GM19351 (cell line): ENCODE measurements around the gene GADL1.
A peak's percentile ranks its signal among the peaks of the same experiment; 100 is the strongest.

Experiments used
- ATAC-seq: cut with Tn5 transposase; IDR thresholded peaks from one replicate; pipeline ENCODE4 v1.9.1; 2021; ENCODE audit warnings: mild to moderate bottlenecking, moderate library complexity; ENCODE audit not compliant: unreplicated experiment

Gene GADL1

DNA sequence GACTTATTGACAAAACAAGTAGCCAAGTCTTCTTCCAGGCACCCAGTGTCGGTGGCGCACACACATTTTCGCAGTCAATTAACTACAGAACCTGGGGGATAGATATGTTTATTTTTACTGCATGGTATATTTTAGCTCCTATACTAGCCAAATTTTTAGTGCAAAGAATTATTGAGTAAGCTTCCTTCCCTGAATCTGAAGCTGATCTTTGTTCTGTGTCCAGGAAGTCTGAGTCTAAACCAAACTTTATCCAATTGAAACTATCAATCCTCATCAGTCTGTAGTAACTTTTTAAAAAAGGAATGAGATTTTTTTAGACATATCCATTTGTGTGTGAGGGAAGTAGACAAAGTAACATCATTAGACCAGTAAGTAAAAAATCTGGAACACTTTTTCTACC, 133.1 kb downstream of the GADL1 start:
- no peak for ATAC-seq

- ATAC-seq, result no peak
These were observed 133.7 kb downstream of the GADL1 start for GRCh38 chr3:30760737-30761136.

GRCh38 chr3:30760040-30760695, 134.3 kb downstream of the GADL1 start:
- ATAC-seq, result no peak

GRCh38 chr3:30756218-30756617, 138.2 kb downstream of the GADL1 start:
- no peak for ATAC-seq

GRCh38 chr3:30754426-30754825, 140.0 kb downstream of the GADL1 start:
- no peak for ATAC-seq

DNA sequence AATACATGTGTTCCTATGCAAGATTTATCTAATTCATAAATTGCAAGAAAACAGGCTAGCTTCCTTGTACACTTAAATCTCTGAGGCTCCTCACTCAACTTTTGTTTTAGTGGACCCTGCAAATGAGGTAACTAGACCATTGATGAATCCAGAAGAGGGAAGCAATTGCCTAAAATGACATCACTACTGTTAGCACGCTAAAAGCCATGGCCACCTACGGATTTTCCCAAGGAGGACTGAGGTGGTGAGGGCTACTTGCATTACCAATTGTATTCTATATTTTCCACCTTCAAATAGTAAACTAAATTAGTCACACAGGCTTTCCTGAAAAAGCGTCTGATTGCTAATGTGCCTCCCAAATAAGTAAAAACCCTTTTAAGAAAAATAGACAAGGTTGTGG, 140.7 kb downstream of the GADL1 start:
- no peak for ATAC-seq

- no peak for ATAC-seq
These were observed 141.5 kb downstream of the GADL1 start for GRCh38 chr3:30752970-30753369.

- no peak for ATAC-seq
These were observed 142.0 kb downstream of the GADL1 start for GRCh38 chr3:30752491-30752890.

- ATAC-seq, result peak; percentile 69
These were observed 142.7 kb downstream of the GADL1 start for GRCh38 chr3:30751610-30752299.

GRCh38 chr3:30750967-30751366, 143.5 kb downstream of the GADL1 start:
- ATAC-seq, result no peak

- ATAC-seq, result no peak
These were observed 145.2 kb downstream of the GADL1 start for GRCh38 chr3:30749230-30749629.

DNA sequence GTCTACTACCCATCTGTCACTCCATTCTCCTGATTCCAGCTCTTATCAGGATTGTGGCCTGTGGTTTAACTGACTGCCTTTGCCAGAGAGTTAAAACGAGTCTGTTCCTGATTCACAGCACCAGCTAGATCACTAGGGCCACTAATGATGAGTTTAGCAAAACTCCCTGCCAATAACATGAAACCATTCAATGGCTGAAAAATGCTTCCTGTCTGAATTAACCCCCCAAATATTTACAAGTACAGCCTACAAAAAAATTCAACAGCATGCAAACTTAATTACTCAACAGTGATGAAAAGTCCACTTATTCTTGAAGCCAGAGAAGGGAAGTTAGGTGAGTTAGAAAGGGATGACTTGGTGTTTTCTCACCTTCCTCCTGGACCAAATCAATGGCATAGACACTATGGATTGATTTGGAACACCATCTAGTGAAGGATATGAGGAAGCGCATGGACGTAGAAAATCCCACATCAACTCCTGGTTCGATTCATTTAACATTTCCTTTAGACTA, 146.6 kb downstream of the GADL1 start:
- no peak for ATAC-seq

GRCh38 chr3:30743641-30744317, 150.7 kb downstream of the GADL1 start:
- no peak for ATAC-seq

DNA sequence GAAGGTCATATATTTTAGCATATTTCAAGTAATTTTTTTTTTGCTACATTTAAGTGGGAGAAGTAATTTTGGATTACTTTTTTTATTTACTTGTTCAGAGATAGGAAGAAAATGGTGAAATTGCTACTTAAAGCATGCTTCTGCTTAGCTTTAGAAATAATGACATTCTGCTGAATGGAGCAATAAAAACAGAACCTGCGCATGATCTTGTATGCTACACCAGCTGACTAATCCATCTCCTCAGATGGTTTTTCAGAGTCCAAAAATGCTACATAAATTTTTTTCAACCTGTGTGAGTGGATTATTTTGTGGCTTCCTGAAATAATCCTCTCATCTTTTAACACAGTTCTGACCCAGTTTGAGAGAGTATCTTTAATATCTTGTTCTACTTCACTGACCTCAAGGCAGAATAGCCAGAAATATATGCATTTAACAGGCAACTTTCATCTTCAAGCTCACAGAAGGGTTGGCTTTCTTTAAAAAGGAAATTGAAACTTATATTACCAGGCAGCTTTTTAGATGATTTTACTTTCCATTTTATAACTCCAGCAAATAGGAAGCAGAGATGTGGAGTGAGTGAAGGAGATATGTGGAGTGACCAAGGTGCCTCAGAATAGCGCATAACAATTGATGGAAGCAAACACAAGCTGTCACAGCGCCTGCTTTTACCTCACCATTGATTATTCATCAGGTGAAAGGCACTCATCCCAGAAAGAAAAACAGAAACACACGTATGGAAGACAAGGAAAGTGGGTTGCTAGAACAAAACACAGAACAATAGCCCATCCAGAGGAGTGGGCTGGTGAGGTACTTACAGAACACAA, 151.5 kb downstream of the GADL1 start:
- no peak for ATAC-seq

- no peak for ATAC-seq
These were observed 152.6 kb downstream of the GADL1 start for GRCh38 chr3:30741889-30742288.

DNA sequence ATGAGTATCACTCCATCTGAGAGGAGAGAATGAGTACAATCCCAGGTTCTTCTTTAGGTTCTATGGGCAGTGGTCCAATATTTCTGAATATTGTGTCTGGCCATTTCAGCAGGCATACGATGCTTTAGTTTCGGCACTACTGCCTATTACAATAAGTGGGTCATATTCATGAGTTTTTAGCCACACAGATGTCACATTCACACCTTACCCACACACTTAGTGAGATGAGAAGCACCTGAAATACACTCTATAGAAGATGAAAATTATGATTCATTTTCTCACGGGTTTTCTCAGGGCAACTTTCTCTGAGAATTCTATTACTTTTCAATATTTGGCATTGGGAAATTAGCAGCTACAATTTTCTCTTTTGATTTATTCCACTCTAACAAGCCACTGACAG, 155.9 kb downstream of the GADL1 start:
- no peak for ATAC-seq

DNA sequence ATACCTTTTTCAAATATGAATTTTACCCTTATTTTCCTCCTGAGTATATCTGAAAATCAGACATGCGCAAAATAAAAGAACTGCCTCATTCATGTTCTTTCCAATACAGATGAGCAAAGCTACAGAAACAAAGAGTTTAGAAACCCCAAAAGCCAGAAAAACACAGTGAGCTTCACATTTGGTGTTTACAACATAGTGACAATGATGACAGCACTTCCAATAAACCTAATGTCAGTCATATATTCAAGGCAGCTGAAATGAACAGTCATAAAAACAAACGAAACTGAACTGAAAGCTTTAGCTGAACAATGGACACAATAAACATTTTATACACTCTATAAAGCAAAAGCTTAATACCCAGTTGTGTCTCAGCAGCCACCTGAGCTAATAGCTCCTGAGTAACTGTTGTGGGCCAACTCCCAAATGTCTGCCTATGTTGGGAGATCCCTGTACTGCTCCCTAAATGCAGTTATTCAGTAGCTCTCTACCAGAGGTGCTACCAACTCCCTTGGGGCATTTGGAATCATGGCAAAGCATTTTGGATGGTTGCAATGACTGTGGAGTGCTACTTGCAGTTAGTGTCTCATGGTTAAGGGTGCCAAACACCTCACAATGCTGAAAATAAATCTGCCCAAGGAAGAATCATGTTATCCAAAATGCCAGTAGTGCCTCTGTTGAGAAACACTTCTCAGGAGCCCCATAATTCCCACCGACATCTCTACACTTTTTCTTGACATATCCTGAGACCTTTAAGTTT, 156.5 kb downstream of the GADL1 start:
- ATAC-seq, result no peak

GRCh38 chr3:30733696-30734095, 160.8 kb downstream of the GADL1 start:
- no peak for ATAC-seq

- ATAC-seq, result no peak
These were observed 161.3 kb downstream of the GADL1 start for GRCh38 chr3:30733209-30733608.

GRCh38 chr3:30730967-30731366, 163.5 kb downstream of the GADL1 start:
- ATAC-seq, result no peak
